Smooth muscle cell (in vitro differentiated cells): Measurements from ENCODE around the gene IRF5. TPM values are rescaled to one million over a fixed set of nuclear protein-coding genes. Genes with fewer than 3 reads are reported as not detected.

Source experiments
- DNase-seq: peaks from one replicate; lab custom pipeline; 2025; ENCODE audit not compliant: unreplicated experiment; lab: John Stamatoyannopoulos, UW
- H2AFZ ChIP-seq: fragments of 200-600 bp; sonication (generic); 2 replicates; pipeline ENCODE4 v1.6.0; 2016; ENCODE audit warnings: antibody characterized with exemption, low read depth, mild to moderate bottlenecking
- H3F3A ChIP-seq: fragments of 200-600 bp; sonication (generic); 2 replicates; pipeline ENCODE4 v1.6.0; 2017; ENCODE audit warnings: antibody characterized with exemption, low read depth
- H3K27ac ChIP-seq: fragments of 200-600 bp; sonication (generic); 2 replicates; pipeline ENCODE4 v1.5.1; 2016; ENCODE audit warnings: low read depth, mild to moderate bottlenecking
- H3K27me3 ChIP-seq: fragments of 200-600 bp; sonication (generic); 2 replicates; pipeline ENCODE4 v1.6.1; 2016; ENCODE audit warnings: low read depth, mild to moderate bottlenecking
- H3K36me3 ChIP-seq: fragments of 200-600 bp; sonication (generic); 2 replicates; pipeline ENCODE4 v1.5.1; 2016; ENCODE audit warnings: low read depth
- H3K4me1 ChIP-seq: fragments of 200-600 bp; sonication (generic); 2 replicates; pipeline ENCODE4 v1.5.1; 2016; ENCODE audit warnings: low read depth
- H3K4me2 ChIP-seq: fragments of 200-600 bp; sonication (generic); 2 replicates; pipeline ENCODE4 v1.6.0; 2016; ENCODE audit warnings: mild to moderate bottlenecking
- H3K4me3 ChIP-seq: fragments of 200-600 bp; sonication (generic); 2 replicates; pipeline ENCODE4 v1.5.1; 2016; ENCODE audit warnings: mild to moderate bottlenecking
- H3K79me2 ChIP-seq: fragments of 200-600 bp; sonication (generic); 2 replicates; pipeline ENCODE4 v1.6.0; 2016; ENCODE audit warnings: low read depth, mild to moderate bottlenecking
- H3K9ac ChIP-seq: fragments of 200-600 bp; sonication (generic); 2 replicates; pipeline ENCODE4 v1.6.0; 2016; ENCODE audit warnings: low read depth
- H3K9me3 ChIP-seq: fragments of 200-600 bp; sonication (generic); replicated peaks from 2 replicates; pipeline ENCODE4 v1.5.1; 2016; ENCODE audit warnings: low read depth
- H4K20me1 ChIP-seq: fragments of 200-600 bp; sonication (generic); 2 replicates; pipeline ENCODE4 v1.6.0; 2016; ENCODE audit warnings: low read depth
- CTCF ChIP-seq: fragments of 200-600 bp; sonication (generic); IDR thresholded peaks from 2 replicates; pipeline ENCODE4 v1.5.1; 2017; ENCODE audit warnings: borderline replicate concordance, mild to moderate bottlenecking, antibody characterized with exemption; ENCODE audit not compliant: insufficient read depth, poor library complexity, severe bottlenecking
- WGBS: methylation state at CpG from one replicate; pipeline ENCODE4 v1.1.7; 2016; ENCODE audit warnings: low lambda C conversion rate; 5-methylcytosine and 5-hydroxymethylcytosine counted together
- polyA plus RNA-seq: library from polyadenylated mRNA; unstranded; fragments of >200 nt; fragmentation: Nextera tagmentation; extraction: Ambion mirVana; gene quantifications from 2 replicates; pipeline ENCODE4 v1.2.1, GENCODE V29; 2016
- small RNA-seq: library from RNA; depleted of rRNA; stranded (forward); fragments of <200 nt; gene quantifications from one replicate; pipeline ENCODE3, GENCODE V24; 2014
- total RNA-seq: library from RNA; depleted of rRNA; stranded (reverse); fragments of >200 nt; gene quantifications from 2 replicates; pipeline ENCODE4 v1.2.3, GENCODE V29; 2014

The IRF5 gene
- total and polyA plus RNA-seq, 2 experiments from 2014 or later: 0.35 to 0.76 TPM

- no peak for TF ChIP-seq CTCF
- peaks cover 7% of the 10 kb centered on the region for H4K20me1 ChIP-seq
- H3K79me2 ChIP-seq: no peaks in the 10 kb centered on the region
- H3F3A ChIP-seq: no peaks in the 10 kb centered on the region
- no peaks in the 10 kb centered on the region for H3K4me1 ChIP-seq
- WGBS: 94% methylated on average over 5 of the region's 5 CpGs
- no peaks in the 10 kb centered on the region for H3K9me3 ChIP-seq
- no peak for DNase-seq
- no peaks in the 10 kb centered on the region for H3K27me3 ChIP-seq
- no peak overlapping the region for H3K4me2 ChIP-seq
- H3K4me3 ChIP-seq: no peak overlapping the region
- H2AFZ ChIP-seq: no peak overlapping the region
- H3K9ac ChIP-seq: no peak overlapping the region
- no peak overlapping the region for H3K27ac ChIP-seq
- peaks cover 16% of the 10 kb centered on the region for H3K36me3 ChIP-seq
These were observed 59.5 kb downstream of the IRF5 start for GRCh38 chr7:128997181-128997580.

Small RNA genes within 50 kb of the gene (small RNA-seq; reads per million reads assigned to genes)
- not detected for gene RN7SL306P

Other genes with a start within 250 kb of the IRF5 start
- gene CALU, start 198.6 kb upstream of the IRF5 start, total RNA-seq: 679 and 873 TPM in 2 replicates
- 605 and 783 TPM in 2 replicates for gene CALU, start 198.6 kb upstream of the IRF5 start, polyA plus RNA-seq
- gene OPN1SW, start 162.1 kb upstream of the IRF5 start, total RNA-seq: not detected in 2 replicates
- 1.7 and 4.0 TPM in 2 replicates for gene OPN1SW, start 162.1 kb upstream of the IRF5 start, polyA plus RNA-seq
- gene CCDC136, start 146.0 kb upstream of the IRF5 start, total RNA-seq: 2.7 and 3.2 TPM in 2 replicates
- gene CCDC136, start 146.0 kb upstream of the IRF5 start, polyA plus RNA-seq: 3.1 and 4.7 TPM in 2 replicates
- 26.9 and 34.2 TPM in 2 replicates for gene FLNC, start 107.5 kb upstream of the IRF5 start, total RNA-seq
- 31.7 and 38.6 TPM in 2 replicates for gene FLNC, start 107.5 kb upstream of the IRF5 start, polyA plus RNA-seq
- gene ATP6V1F, start 75.1 kb upstream of the IRF5 start, total RNA-seq: 131 TPM in 2 replicates
- gene ATP6V1F, start 75.1 kb upstream of the IRF5 start, polyA plus RNA-seq: 317 and 325 TPM in 2 replicates
- 0.99 and 3.1 TPM in 2 replicates for gene KCP, start 27.2 kb upstream of the IRF5 start, total RNA-seq
- 4.5 and 6.2 TPM in 2 replicates for gene KCP, start 27.2 kb upstream of the IRF5 start, polyA plus RNA-seq
- gene TNPO3, start 117.2 kb downstream of the IRF5 start, total RNA-seq: 41.3 and 45.0 TPM in 2 replicates
- 28.4 and 28.6 TPM in 2 replicates for gene TNPO3, start 117.2 kb downstream of the IRF5 start, polyA plus RNA-seq
- 2.0 and 2.8 TPM in 2 replicates for gene TSPAN33, start 206.8 kb downstream of the IRF5 start, total RNA-seq
- gene TSPAN33, start 206.8 kb downstream of the IRF5 start, polyA plus RNA-seq: 1.6 and 2.4 TPM in 2 replicates